OCI-LY7 (cell line): ENCODE results near the gene EPB42.

Experiments used
- CTCF ChIP-seq: fragments of 200-600 bp; sonication (generic); conservative IDR thresholded peaks from 2 replicates; pipeline ENCODE4 v1.5.1; 2014; ENCODE audit warnings: mild to moderate bottlenecking, antibody characterized with exemption, low read length, moderate library complexity, mixed read lengths
- EZH2phosphoT487 ChIP-seq: fragments of 200-600 bp; sonication (generic); IDR thresholded peaks from 2 replicates; pipeline ENCODE4 v1.6.1; 2018; ENCODE audit warnings: low read depth, borderline replicate concordance, mild to moderate bottlenecking, mixed run types, antibody characterized with exemption, low read length, moderate library complexity, mixed read lengths

GRCh38 chr15:43226436-43227305 lies 5.9 kb upstream of the EPB42 start:
- TF ChIP-seq CTCF, result no peak
- no peak for TF ChIP-seq EZH2phosphoT487
